HepG2 (cell line): ENCODE results near the gene CACNB4. TPM values are rescaled to one million over a fixed set of nuclear protein-coding genes. Genes with fewer than 3 reads are reported as not detected.
A peak's percentile ranks its signal among the peaks of the same experiment; 100 is the strongest.

Source experiments
- ADNP ChIP-seq: sonication (generic); formaldehyde crosslinking; IDR thresholded peaks from 2 replicates; pipeline ENCODE4 v1.4.0; 2020; ENCODE audit warnings: missing genetic modification reagents
- ARNTL ChIP-seq: sonication (generic); formaldehyde crosslinking; IDR thresholded peaks from 2 replicates; pipeline ENCODE4 v1.4.0; 2020; ENCODE audit warnings: mild to moderate bottlenecking, missing genetic modification reagents
- GPBP1L1 ChIP-seq: sonication (generic); formaldehyde crosslinking; IDR thresholded peaks from 2 replicates; pipeline ENCODE4 v1.5.0; 2020; ENCODE audit warnings: mild to moderate bottlenecking, missing genetic modification reagents
- GTF3A ChIP-seq: sonication (generic); formaldehyde crosslinking; conservative IDR thresholded peaks from 2 replicates; pipeline ENCODE4 v1.4.0; 2020; ENCODE audit warnings: mild to moderate bottlenecking, missing genetic modification reagents
- HNF4A ChIP-seq: sonication (generic); formaldehyde crosslinking; IDR thresholded peaks from 2 replicates; pipeline ENCODE4 v1.4.0; 2020; ENCODE audit warnings: missing genetic modification reagents
- IRF1 ChIP-seq: sonication (generic); formaldehyde crosslinking; IDR thresholded peaks from 2 replicates; pipeline ENCODE4 v1.4.0; 2020; ENCODE audit warnings: low read depth, mild to moderate bottlenecking, missing genetic modification reagents
- JUNB ChIP-seq: sonication (generic); formaldehyde crosslinking; IDR thresholded peaks from 2 replicates; pipeline ENCODE4 v1.8.0; 2022; ENCODE audit warnings: missing genetic modification reagents, mild to moderate bottlenecking, borderline replicate concordance
- KLF9 ChIP-seq: IDR thresholded peaks from 2 replicates; pipeline ENCODE4 v1.6.1; 2016; ENCODE audit warnings: low read depth
- MAFK ChIP-seq, 2 experiments: IDR thresholded peaks in 1 of 2; conservative IDR thresholded peaks in 1 of 2; 2 replicates each; pipeline ENCODE4 v1.6.1; 2011; ENCODE audit warnings: improper control_type of control experiment in 2 of 2, low read length in 2 of 2
- POGK ChIP-seq: sonication (generic); formaldehyde crosslinking; conservative IDR thresholded peaks from 2 replicates; pipeline ENCODE4 v1.8.0; 2022; ENCODE audit warnings: mild to moderate bottlenecking, moderate library complexity, missing genetic modification reagents
- PPARG ChIP-seq: conservative IDR thresholded peaks from 2 replicates; pipeline ENCODE4 v1.6.1; 2016; ENCODE audit warnings: missing biosample characterization, missing genetic modification reagents
- SIX4 ChIP-seq: sonication (generic); formaldehyde crosslinking; IDR thresholded peaks from 2 replicates; pipeline ENCODE4 v1.4.0; 2020; ENCODE audit warnings: missing genetic modification reagents
- ZFP41 ChIP-seq: sonication (generic); formaldehyde crosslinking; IDR thresholded peaks from 2 replicates; pipeline ENCODE4 v1.4.0; 2020; ENCODE audit warnings: mild to moderate bottlenecking, missing genetic modification reagents, borderline replicate concordance
- ZNF230 ChIP-seq: sonication (generic); formaldehyde crosslinking; IDR thresholded peaks from 2 replicates; pipeline ENCODE4 v1.4.0; 2020; ENCODE audit warnings: mild to moderate bottlenecking, missing genetic modification reagents
- ZNF275 ChIP-seq: sonication (generic); formaldehyde crosslinking; IDR thresholded peaks from 2 replicates; pipeline ENCODE4 v1.8.0; 2022; ENCODE audit warnings: missing genetic modification reagents, mild to moderate bottlenecking, inconsistent platforms, borderline replicate concordance
- ZNF33B ChIP-seq: sonication (generic); formaldehyde crosslinking; IDR thresholded peaks from 2 replicates; pipeline ENCODE4 v1.5.1; 2020; ENCODE audit warnings: mild to moderate bottlenecking, missing genetic modification reagents
- ZNF737 ChIP-seq: sonication (generic); formaldehyde crosslinking; IDR thresholded peaks from 2 replicates; pipeline ENCODE4 v1.5.0; 2020; ENCODE audit warnings: missing genetic modification reagents, mild to moderate bottlenecking, borderline replicate concordance
- ZNF879 ChIP-seq: sonication (generic); formaldehyde crosslinking; IDR thresholded peaks from 2 replicates; pipeline ENCODE4 v1.8.1; 2023; ENCODE audit warnings: missing genetic modification reagents
- polyA plus RNA-seq, 8 experiments: library from polyadenylated mRNA; depleted of rRNA in 3 of 8; stranded (reverse) in 7 of 8; unstranded in 1 of 8; fragments of >200 nt; fragmentation: Illumina TruSeq in 4 of 8; extraction: Trizol in 4 of 8; gene quantifications; 2 replicates each; pipeline versions ENCODE4 v1.2.1 to v1.2.3, GENCODE V29; 2011 to 2016; ENCODE audit warnings: low read depth in 4 of 8, missing spikeins in 1 of 8, mixed read lengths in 1 of 8; ENCODE audit not compliant: insufficient read depth in 1 of 8
- total RNA-seq, 5 experiments: library from RNA; depleted of rRNA; stranded (reverse); fragments of >200 nt; fragmentation: Illumina TruSeq; extraction: Trizol; gene quantifications; 2 replicates each; pipeline ENCODE4 v1.2.3, GENCODE V29; 2016; ENCODE audit warnings: low read depth in 1 of 5
- TF ChIP-seq, protein P1 (sequence below): sonication (generic); formaldehyde crosslinking; IDR thresholded peaks from 2 replicates; pipeline ENCODE4 v1.4.0; 2020; ENCODE audit warnings: missing genetic modification reagents, mild to moderate bottlenecking, borderline replicate concordance
- TF ChIP-seq, protein P2 (sequence below): fragments of 450-650 bp; IDR thresholded peaks from 2 replicates; pipeline ENCODE4 v1.6.1; 2016

CACNB4 gene
- total and polyA plus RNA-seq, 2 of the 13 experiments (the other 11 are each of a cell fraction or from before 2014, with no cell fraction given) = 5.1 to 14.3 TPM

- TF ChIP-seq ZNF275 (CRISPR knock-in tag) = peak; percentile 90
- TF ChIP-seq JUNB (CRISPR knock-in tag) = no peak
- peak; percentile 87; the same call in 1 of the 2 replicates for TF ChIP-seq POGK (CRISPR knock-in tag)
- TF ChIP-seq ARNTL (CRISPR knock-in tag) = no peak
- TF ChIP-seq ZNF737 (CRISPR knock-in tag) = no peak
- TF ChIP-seq KLF9 = peak; percentile 24; the same call in 1 of the 2 replicates
- TF ChIP-seq GTF3A (CRISPR knock-in tag) = no peak
- no peak; the same call in 1 of the 2 replicates for TF ChIP-seq IRF1 (CRISPR knock-in tag)
- peak; percentile 79 for TF ChIP-seq HNF4A (CRISPR knock-in tag)
- TF ChIP-seq GPBP1L1 (CRISPR knock-in tag) = no peak
- TF ChIP-seq, protein P1, sequence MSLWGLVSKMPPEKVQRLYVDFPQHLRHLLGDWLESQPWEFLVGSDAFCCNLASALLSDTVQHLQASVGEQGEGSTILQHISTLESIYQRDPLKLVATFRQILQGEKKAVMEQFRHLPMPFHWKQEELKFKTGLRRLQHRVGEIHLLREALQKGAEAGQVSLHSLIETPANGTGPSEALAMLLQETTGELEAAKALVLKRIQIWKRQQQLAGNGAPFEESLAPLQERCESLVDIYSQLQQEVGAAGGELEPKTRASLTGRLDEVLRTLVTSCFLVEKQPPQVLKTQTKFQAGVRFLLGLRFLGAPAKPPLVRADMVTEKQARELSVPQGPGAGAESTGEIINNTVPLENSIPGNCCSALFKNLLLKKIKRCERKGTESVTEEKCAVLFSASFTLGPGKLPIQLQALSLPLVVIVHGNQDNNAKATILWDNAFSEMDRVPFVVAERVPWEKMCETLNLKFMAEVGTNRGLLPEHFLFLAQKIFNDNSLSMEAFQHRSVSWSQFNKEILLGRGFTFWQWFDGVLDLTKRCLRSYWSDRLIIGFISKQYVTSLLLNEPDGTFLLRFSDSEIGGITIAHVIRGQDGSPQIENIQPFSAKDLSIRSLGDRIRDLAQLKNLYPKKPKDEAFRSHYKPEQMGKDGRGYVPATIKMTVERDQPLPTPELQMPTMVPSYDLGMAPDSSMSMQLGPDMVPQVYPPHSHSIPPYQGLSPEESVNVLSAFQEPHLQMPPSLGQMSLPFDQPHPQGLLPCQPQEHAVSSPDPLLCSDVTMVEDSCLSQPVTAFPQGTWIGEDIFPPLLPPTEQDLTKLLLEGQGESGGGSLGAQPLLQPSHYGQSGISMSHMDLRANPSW = peak; percentile 60; the same call in 1 of the 2 replicates
- TF ChIP-seq ZFP41 (CRISPR knock-in tag) = no peak
- TF ChIP-seq MAFK (conservative IDR thresholded peaks at IDR 0.05 in 1 of 2, IDR thresholded peaks at IDR 0.05 in 1 of 2; ENCODE audit: low read length in 2 of 2) = no peak
- no peak for TF ChIP-seq ZNF879 (CRISPR knock-in tag)
- TF ChIP-seq ZNF33B (CRISPR knock-in tag) = peak; percentile 51; the same call in 1 of the 2 replicates
- TF ChIP-seq PPARG (CRISPR knock-in tag) = no peak
- no peak for TF ChIP-seq ADNP
- TF ChIP-seq, protein P2, sequence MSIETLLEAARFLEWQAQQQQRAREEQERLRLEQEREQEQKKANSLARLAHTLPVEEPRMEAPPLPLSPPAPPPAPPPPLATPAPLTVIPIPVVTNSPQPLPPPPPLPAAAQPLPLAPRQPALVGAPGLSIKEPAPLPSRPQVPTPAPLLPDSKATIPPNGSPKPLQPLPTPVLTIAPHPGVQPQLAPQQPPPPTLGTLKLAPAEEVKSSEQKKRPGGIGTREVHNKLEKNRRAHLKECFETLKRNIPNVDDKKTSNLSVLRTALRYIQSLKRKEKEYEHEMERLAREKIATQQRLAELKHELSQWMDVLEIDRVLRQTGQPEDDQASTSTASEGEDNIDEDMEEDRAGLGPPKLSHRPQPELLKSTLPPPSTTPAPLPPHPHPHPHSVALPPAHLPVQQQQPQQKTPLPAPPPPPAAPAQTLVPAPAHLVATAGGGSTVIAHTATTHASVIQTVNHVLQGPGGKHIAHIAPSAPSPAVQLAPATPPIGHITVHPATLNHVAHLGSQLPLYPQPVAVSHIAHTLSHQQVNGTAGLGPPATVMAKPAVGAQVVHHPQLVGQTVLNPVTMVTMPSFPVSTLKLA = peak; percentile 39
- TF ChIP-seq ZNF230 (CRISPR knock-in tag) = no peak; the same call in none of the 2 replicates
- no peak for TF ChIP-seq SIX4
These were observed 270.5 kb downstream of the CACNB4 start, which contains the start of gene ARL5A (continued) for GRCh38 chr2:151828143-151828889.
